GM18873 (cell line): ENCODE results near the gene RNF121.
"Not testable (repeated sequence)": the region's sequence is repeated elsewhere in the genome, so short reads cannot be mapped to it uniquely, and the experiment has no call there.

Experiments used
- ATAC-seq: cut with Tn5 transposase; IDR thresholded peaks from one replicate; pipeline ENCODE4 v1.9.1; 2021; ENCODE audit warnings: mild to moderate bottlenecking, moderate library complexity, moderate number of reproducible peaks; ENCODE audit not compliant: unreplicated experiment, low FRiP score

RNF121 gene

DNA sequence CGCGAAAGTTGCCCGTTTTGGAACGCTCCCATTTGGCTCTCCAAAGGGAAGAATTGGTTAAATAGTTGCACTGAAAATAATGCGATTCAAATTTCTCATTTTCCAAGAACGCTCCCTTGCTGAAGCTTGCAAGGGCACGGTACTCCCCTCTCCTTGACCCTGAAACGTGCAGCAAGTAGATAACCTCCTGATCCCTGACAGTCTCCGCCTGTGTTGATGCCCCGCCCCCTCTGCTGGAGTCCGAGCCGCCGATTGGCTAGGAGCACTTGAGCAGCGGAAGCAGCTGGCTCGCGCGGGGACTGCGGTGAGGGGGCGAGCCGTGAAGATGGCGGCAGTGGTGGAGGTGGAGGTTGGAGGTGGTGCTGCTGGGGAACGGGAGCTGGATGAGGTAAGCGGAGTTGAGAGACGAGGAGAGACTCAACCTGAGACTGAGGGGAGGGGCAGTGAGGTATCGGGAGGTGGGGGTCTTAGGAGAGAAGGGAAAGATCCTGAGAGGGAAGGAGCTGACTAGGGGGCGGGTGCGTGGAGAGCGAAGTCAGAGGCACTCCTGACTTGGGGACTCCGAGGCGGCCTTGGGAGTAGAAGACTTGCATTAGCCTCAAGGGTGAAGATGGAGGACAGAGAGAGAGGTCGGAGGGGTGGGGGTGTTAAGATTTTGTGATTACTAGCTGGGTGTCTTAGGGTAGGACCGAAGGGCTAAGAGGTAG, at the start of gene RNF121:
Gene RNF121, plus strand, starts transcription at position 310 of the 707 bp plus-strand sequence. Its CDS starts 16 bp downstream, at position 326.
- ATAC-seq, result peak; percentile 80

DNA sequence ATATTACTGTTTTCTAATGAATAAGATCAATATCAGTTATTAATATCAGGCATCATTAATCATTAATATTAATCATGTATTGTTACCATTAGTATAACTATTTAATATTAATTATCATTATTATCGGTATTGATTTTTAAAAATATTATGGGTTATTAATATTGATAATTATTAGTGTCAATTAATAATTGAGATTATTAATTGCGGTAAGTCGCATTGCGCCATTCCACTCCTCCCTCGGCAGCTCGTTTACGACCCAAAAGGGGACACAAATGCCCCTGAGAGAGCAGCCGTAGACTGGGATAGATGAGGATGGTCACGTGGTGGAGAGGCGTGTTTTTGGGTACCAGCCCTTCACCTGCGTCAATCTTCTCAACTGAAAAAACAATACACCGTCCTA, 43.0 kb upstream of the RNF121 start:
- not testable (repeated sequence) for ATAC-seq

DNA sequence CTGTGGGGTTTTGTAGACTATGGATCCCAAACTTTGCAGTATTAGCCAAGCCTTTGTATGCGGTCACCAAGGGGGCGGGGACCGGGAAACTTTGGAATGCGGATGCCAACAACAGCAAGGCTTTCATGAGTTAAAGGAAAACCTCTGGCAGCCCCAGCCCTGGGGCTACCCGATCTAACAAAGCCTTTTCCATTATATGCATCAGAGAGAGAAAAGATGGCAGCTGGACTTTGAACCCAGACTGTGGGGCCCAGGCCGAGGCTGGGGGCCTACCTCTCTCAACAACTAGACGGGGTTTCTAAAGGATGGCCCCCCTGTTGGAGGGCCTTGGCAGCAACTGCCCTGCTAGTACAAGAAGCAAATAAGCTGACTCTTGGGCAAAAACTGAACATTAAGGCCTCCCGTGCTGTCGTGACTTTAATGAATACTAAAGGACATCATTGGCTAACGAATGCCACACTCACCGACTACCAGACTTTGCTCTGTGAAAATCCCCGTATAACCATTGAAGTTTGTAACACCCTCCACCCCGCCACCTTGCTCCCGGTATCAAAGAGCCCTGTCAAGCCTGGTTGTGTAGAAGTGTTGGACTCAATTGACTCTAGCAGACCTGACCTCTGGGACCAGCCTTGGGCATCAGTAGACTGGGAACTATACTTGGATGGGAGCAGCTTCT, 40.4 kb upstream of the RNF121 start:
- not testable (repeated sequence) for ATAC-seq

DNA sequence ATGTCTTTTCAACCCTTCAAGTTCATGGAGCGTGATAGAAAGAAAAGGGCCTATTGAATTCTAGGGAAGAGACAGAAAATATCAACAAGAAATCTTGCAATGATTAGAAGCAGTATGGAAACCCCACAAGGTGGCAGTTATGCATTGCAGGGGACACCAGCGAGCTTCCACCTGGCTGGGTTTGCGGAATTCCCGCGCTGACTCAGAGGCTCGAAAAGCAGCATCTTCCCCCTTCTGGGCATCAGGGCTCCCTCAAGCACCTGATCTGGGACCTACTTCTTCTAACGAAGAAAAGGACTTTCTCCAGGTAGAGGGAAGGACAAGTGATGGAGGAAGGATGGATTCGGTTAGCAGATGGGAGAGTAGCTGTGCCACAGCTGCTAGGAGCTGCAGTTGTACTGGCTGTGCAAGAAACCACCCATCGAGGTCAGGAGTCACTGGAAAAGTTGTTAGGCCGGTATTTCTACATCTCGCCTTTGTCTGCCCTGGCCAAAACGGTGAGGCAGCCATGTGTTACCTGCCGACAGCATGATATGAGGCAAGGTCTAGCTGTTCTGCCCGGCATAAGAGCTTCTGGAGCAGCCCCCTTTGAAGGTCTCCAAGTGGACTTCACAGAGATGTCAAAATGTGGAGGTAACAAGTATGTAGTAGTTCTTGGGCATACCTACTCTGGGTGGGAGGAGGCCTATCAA, 39.5 kb upstream of the RNF121 start:
- ATAC-seq, result not testable (repeated sequence)

DNA sequence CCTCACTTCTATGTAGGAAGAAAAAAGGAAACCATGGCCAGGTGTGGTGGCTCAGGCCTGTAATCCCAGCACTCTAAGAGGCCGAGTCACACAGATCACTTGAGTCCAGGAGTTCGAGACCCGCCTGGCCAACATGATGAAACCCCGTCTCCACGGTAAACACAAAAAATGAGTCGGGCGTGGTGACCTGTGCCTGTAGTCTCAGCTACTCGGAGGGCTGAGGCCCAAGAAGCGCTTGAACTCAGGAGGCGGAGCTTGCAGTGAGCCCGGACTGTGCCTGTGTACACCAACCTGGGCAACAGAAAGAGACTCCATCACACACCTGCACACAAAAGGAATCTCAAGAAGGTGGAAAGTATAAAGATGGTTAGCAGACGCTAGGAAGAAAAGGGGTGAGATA, 32.9 kb upstream of the RNF121 start:
- ATAC-seq, result no peak

DNA sequence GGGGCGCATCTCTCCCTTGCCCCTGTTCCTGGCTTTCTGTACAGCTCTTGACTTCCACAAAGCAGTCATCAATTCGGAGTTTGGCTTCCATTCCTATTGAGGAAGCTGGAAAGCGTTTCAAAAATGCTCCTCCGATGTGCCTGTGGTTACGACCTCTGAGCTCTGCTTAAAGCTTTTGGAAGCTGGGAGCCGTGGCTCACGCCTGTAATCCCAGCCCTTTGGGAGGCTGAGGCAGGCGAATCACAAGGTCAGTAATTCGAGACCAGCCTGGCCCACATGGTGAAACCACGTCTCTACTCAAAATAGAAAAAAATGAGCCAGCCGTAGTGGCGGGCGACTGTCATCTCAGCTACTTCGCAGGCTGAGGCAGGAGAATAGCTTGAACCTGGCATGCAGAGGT, 27.7 kb upstream of the RNF121 start:
- ATAC-seq, result not testable (repeated sequence)

DNA sequence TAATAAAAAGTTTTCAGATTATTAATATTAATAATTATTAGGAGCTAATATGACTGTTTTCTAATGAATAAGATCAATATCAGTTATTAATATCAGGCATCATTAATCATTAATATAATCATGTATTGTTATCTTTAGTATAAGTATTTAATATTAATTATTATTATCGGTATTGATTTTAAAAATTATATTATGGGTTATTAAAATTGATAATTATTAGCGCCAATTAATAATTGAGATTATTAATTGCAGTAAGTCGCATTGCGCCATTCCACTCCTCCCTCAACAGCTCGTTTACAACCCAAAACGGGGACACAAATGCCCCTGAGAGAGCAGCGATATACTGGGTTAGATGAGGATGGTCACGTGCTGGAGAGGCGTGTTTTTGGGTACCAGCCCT, 20.6 kb upstream of the RNF121 start:
- no peak for ATAC-seq

DNA sequence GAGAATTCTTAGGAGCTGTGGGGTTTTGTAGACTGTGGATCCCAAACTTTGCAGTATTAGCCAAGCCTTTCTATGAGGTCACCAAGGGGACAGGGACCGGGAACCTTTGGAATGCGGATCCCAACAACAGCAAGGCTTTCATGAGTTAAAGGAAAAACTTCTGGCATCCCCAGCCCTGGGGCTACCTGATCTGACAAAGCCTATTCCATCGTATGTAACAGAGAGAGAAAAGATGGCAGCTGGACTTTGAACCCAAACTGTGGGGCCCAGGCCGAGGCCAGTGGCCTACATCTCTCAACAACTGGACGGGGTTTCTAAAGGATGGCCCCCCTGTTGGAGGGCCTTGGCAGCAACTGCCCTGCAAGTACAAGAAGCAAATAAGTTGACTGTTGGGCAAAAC, 18.1 kb upstream of the RNF121 start:
- not testable (repeated sequence) for ATAC-seq

DNA sequence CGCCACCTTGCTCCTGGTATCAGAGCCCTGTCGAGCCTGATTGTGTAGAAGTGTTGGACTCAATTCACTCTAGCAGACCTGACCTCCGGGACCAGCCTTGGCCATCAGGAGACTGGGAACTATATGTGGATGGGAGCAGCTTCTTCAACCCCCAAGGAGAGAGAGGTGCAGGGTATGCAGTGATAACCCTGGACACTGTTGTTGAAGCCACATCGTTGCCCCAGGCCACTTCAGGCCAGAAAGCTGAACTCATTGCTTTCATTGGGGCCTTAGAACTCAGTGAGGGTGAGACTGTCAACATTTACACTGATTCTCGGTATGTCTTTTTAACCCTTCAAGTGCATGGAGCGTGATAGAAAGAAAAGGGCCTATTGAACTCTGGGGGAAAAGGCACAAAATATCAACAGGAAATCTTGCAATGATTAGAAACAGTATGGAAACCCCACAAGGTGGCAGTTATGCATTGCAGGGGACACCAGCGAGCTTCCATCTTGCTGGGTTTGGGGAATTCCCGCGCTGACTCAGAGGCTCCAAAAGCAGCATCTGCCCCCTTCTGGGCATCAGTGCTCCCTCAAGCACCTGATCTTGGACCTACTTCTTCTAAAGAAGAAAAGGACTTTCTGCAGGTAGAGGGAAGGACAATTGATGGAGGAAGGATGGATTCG, 17.4 kb upstream of the RNF121 start:
- not testable (repeated sequence) for ATAC-seq

DNA sequence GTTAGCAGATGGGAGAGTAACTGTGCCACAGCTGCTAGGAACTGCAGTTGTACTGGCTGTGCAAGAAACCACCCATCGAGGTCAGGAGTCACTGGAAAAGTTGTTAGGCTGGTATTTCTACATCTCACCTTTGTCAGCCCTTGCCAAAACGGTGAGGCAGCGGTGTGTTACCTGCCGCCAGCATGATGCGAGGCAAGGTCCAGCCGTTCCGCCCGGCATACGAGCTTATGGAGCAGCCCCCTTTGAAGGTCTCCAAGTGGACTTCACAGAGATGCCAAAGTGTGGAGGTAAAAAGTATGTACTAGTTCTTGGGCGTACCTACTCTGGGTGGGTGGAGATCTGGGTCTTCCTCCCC, 16.9 kb upstream of the RNF121 start:
- ATAC-seq, result not testable (repeated sequence)

DNA sequence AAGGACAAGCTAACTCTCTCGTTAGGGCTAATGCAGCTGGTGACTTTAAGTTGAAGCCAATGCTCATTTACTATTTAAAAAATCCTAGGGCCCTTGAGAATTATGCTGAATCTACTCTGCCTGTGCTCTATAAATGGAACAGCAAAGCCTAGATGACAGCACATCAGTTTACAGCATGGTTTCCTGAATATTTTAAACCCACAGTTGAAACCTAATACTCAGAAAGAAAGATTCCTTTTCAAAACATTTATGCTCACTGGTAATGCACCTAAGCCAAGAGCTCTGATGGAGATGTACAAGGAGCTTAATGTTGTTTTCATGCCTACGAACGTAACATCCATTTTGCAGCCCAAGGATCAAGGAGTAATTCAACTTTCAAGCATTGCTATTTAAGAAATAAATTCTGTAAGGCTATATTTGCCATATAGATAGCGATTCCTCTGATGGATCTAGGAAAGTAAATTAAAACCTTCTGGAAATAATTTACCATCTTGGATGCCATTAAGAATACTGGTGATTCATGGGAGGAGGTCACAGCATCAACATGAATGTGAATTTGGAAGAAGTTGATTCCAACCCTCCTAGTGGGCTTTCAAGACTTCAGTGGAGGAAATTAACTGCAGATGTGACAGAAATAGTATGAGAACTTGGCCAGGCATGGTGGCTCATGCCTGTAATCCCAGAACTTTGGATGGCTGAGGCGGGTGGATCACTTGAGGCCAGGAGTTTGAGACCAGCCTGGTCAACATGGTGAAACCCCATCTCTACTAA, 14.9 kb upstream of the RNF121 start:
- ATAC-seq, result no peak

DNA sequence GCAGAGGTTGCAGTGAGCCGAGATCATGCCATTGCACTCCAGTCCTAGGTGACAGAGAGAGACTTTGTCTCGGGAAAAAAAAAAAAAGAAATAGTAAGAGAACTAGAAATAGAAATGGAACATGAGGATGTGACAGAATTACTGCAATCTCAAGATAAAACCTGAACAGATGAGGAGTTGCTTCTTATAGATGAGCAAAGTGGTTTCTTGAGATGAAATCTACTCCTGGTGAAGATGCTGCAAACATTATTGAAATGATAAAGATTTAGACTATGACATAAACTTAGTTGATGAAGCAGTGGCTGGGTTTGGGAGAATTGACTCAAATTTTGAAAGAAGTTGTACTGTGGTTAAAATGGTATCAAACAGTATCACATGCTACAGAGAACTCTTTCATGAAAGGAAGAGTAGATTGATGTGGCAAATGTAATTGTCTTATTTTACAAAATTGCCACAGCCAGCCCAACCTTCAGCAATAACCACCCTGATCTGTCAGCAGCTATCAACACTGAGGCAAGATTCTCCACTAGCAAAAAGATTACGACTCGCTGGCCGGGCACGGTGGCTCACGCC, 14.1 kb upstream of the RNF121 start:
- no peak for ATAC-seq

DNA sequence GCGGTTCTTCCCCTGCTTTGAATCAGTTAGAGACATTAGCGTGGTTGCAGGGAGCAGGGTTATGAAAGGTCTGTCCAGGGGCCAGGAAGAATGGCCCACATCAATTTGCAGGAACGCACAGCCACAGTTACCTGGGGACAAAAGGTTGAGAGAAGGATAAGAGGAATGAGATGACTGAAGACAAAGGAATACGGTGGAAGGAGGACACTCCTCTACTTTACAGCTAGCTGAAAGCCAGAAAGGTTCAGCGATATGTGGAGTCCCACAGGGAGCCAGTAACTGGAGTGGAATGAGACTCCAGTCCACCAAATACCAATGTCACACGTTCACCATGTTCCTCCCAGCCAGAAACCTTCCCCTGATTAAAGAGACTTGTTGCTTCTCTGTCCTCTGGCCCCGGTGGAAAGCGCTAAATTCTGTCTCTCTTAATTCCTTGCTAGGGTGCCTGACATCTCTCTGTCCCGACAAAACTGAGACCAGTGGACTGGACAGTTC, 11.2 kb upstream of the RNF121 start:
- no peak for ATAC-seq

DNA sequence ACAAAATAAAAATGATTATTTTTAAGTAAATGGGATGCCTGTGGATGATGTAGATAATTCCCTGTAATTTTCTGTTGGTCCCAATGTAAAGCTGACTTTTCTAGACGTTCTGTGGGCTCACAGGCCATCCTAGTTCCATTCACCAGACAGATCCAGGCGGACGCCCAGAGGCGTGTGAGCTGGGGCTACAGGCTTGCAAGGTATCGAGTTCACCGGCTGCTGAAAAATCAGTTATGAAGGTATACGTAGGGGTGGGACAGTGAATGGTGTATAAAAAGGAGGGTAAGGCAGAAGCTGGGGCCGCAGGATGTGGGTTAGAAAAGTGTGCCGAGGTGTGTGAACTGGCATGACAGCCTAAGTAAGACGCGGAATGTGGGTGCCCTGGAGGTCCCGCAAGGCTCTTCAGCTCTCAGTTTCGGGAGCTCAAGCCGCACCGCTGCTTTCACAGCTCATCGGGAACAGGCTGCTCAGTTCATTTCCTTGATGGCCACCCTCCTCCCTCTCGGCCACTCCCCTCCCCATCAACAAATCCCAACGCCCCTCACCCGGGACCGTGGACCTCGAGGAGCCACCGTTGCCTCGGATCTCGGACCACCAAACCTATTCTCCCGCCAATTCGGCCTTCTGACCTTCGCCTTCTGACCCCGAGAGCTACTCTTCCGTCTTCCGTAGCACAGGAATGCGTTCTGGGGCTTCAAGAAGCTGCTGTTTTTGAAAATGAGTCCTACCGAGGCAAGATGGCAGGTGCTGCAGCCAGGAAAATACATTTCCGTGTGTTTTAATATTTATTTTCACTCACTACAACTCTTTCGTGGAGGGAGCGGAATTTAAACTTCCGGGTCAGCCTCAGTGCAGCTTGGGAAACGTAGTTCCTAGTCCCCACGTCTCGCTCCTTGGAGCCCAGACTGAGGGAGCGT, 768 bp upstream of the RNF121 start, which contains the start of gene XNDC1N:
Gene XNDC1N, minus strand, starts transcription at position 775 of the 917 bp plus-strand sequence. CDS start 5,241 bp downstream, outside the sequence.
- peak; percentile 47 for ATAC-seq

DNA sequence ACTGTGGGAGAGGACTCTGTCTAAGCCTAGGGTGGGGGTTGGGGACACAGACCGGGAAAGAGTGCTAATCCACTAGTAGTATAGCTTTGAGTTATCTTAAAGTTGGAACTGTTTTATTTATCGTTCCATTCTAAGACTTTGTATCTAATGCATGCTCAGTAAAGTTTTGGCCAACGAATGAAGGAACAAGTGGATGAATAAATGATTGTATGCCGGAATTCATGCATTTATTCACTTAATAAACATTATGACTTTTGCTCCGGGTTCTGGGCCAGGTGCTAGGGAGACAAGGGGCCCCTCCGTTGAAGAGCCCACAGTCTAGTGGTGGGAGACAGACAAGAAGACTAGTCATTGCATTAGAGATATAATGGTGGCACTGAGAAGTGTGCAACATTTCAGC, 645 bp downstream of the RNF121 start:
- ATAC-seq, result no peak

DNA sequence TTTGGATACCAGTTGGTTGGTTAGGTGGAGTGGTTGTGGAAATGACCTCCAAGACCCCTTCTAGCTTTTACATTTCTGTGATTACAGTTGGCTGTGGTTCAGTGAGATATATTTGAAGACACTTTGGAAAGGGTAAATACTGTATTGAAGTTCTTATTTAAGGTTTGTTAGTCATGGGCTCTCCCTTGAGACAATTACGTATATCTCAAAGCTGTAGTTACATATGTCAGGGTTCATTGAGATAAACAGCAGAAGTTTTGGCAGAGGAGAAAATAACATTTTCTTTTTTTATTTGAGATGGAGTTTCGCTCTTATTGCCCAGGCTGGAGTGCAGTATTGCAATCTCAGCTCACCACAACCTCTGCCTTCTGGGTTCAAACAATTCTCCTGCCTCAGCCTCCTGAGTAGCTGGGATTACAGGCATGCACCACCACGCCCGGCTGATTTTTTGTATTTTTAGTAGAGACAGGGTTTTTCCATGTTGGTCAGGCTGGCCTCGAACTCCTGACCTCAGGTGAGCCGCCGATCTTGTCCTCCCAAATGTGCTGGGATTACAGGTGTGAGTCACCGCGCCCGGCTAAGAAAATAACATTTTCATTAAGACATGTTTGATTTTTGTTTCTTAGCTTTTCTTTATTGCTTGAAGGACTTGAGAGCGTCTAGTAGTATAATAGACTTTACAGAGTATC, 1.9 kb downstream of the RNF121 start:
- no peak for ATAC-seq

DNA sequence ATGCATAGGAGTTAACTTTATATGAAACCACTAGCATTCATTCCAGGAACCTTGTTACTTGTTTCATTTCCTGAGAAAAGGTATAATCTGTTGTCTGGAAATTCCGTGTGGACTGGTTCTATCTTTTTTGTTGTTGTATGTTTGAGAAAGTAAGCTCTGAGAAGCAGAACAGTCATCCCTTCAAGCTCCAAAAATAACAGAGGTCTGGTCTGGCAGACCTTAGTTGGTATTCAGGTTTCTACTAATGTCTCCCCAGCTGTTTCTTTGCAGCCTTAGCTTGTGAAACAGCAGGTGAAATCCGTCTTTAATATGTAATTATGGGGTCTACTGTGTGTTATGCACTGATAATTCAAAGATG, 2.4 kb downstream of the RNF121 start:
- no peak for ATAC-seq
